GM23338 (cell line): Measurements from ENCODE around the gene C1orf116. TPM values are rescaled to one million over a fixed set of nuclear protein-coding genes. Genes with fewer than 3 reads are reported as not detected.

Experiments used
- ATAC-seq: fragments of 200-7000 bp; cut with Tn5 transposase; 3 replicates; pipeline ENCODE4 v1.9.1; 2020
- DNase-seq: peaks from one replicate; pipeline ENCODE4 v3.0.0-alpha.2; 2015; ENCODE audit warnings: low spot score
- H2AFZ ChIP-seq: fragments of 200-600 bp; sonication (generic); 2 replicates; pipeline ENCODE4 v1.8.0; 2016; ENCODE audit warnings: antibody characterized with exemption, mild to moderate bottlenecking, moderate library complexity
- H3F3A ChIP-seq: fragments of 200-600 bp; sonication (generic); replicated peaks from 2 replicates; pipeline ENCODE4 v1.8.0; 2017; ENCODE audit warnings: antibody characterized with exemption, mixed run types, low read depth
- H3K27ac ChIP-seq: fragments of 200-600 bp; sonication (generic); 2 replicates; pipeline ENCODE4 v1.6.1; 2016; ENCODE audit warnings: low read depth
- H3K27me3 ChIP-seq: fragments of 200-600 bp; sonication (generic); 2 replicates; pipeline ENCODE4 v1.8.0; 2016; ENCODE audit warnings: mild to moderate bottlenecking, mixed run types, moderate library complexity; ENCODE audit not compliant: insufficient read depth
- H3K36me3 ChIP-seq: fragments of 200-600 bp; sonication (generic); 2 replicates; pipeline ENCODE4 v1.8.0; 2016; ENCODE audit warnings: mild to moderate bottlenecking; ENCODE audit not compliant: insufficient read depth
- H3K4me1 ChIP-seq: fragments of 200-600 bp; sonication (generic); 2 replicates; pipeline ENCODE4 v1.8.0; 2016; ENCODE audit warnings: mild to moderate bottlenecking, moderate library complexity; ENCODE audit not compliant: insufficient read depth
- H3K4me2 ChIP-seq: fragments of 200-600 bp; sonication (generic); 2 replicates; pipeline ENCODE4 v1.7.1; 2017; ENCODE audit warnings: mixed run types
- H3K4me3 ChIP-seq: fragments of 200-600 bp; sonication (generic); 2 replicates; pipeline ENCODE4 v1.6.1; 2016; ENCODE audit warnings: mixed run types
- H3K79me2 ChIP-seq: fragments of 200-600 bp; sonication (generic); replicated peaks from 2 replicates; pipeline ENCODE4 v1.8.0; 2017; ENCODE audit warnings: mild to moderate bottlenecking; ENCODE audit not compliant: insufficient read depth
- H3K9me2 ChIP-seq: fragments of 200-600 bp; sonication (generic); 2 replicates; pipeline ENCODE4 v1.8.0; 2017; ENCODE audit not compliant: insufficient read depth
- H4K20me1 ChIP-seq: fragments of 200-600 bp; sonication (generic); replicated peaks from 2 replicates; pipeline ENCODE4 v1.8.0; 2017; ENCODE audit warnings: mild to moderate bottlenecking; ENCODE audit not compliant: insufficient read depth
- H3K27ac Mint-ChIP-seq: 2 replicates; pipeline ENCODE4 v1.8.0; 2020; ENCODE audit warnings: inconsistent platforms, mild to moderate bottlenecking, moderate library complexity, mixed read lengths
- H3K27me3 Mint-ChIP-seq: 3 replicates; pipeline ENCODE4 v1.8.0; 2022; ENCODE audit warnings: low read depth, mild to moderate bottlenecking, moderate library complexity, mixed read lengths, inconsistent platforms; ENCODE audit not compliant: insufficient read depth, poor library complexity
- H3K36me3 Mint-ChIP-seq: 3 replicates; pipeline ENCODE4 v1.8.0; 2021; ENCODE audit warnings: low read depth, mild to moderate bottlenecking, inconsistent platforms, moderate library complexity, mixed read lengths
- H3K4me1 Mint-ChIP-seq: 3 replicates; pipeline ENCODE4 v1.8.0; 2020; ENCODE audit warnings: mild to moderate bottlenecking, inconsistent platforms, mixed read lengths
- H3K4me3 Mint-ChIP-seq: 3 replicates; pipeline ENCODE4 v1.8.0; 2021; ENCODE audit warnings: moderate library complexity, mild to moderate bottlenecking, inconsistent platforms, mixed read lengths
- H3K9me3 Mint-ChIP-seq: 3 replicates; pipeline ENCODE4 v1.8.0; 2020; ENCODE audit warnings: moderate library complexity, mild to moderate bottlenecking, inconsistent platforms, mixed read lengths
- EZH2phosphoT487 ChIP-seq: fragments of 200-600 bp; sonication (generic); IDR thresholded peaks from one replicate; pipeline ENCODE4 v1.8.1; 2018; ENCODE audit warnings: antibody characterized with exemption; ENCODE audit not compliant: unreplicated experiment
- POLR2AphosphoS5 ChIP-seq: IDR thresholded peaks from 2 replicates; pipeline ENCODE4 v1.6.1; 2016; ENCODE audit warnings: antibody characterized with exemption, low read depth
- STAT1 ChIP-seq: IDR thresholded peaks from one replicate; pipeline ENCODE4 v1.6.1; 2016; ENCODE audit warnings: antibody characterized with exemption; ENCODE audit not compliant: unreplicated experiment
- ZNF114 ChIP-seq: fragments of 250-450 bp; sonication (Bioruptor Pico); IDR thresholded peaks from 2 replicates; pipeline ENCODE4 v1.5.0; 2020; ENCODE audit warnings: mild to moderate bottlenecking, moderate library complexity
- long read RNA-seq: library from polyadenylated mRNA; unstranded; transcript quantifications from one replicate; pipeline ENCODE4 v2.0.0, GENCODE V29; 2020; ENCODE audit not compliant: unreplicated experiment
- polyA plus RNA-seq: library from polyadenylated mRNA; unstranded; fragments of >200 nt; fragmentation: Nextera tagmentation; extraction: Ambion mirVana; gene quantifications from 2 replicates; pipeline ENCODE4 v1.2.1, GENCODE V29; 2016
- total RNA-seq: library from RNA; depleted of rRNA; stranded (reverse); fragments of >200 nt; shearing (Covaris generic); gene quantifications from 2 replicates; pipeline ENCODE4 v1.2.3, GENCODE V29; 2014; rRNA removed
- TF ChIP-seq, protein P1 (sequence below), 2 experiments: fragments of 200-600 bp in 1 of 2; sonication (generic) in 1 of 2; conservative IDR thresholded peaks; 2 replicates each; pipeline versions ENCODE4 v1.5.1 to v1.6.1; 2016 to 2017; ENCODE audit warnings: antibody characterized with exemption in 2 of 2, low read depth in 2 of 2, mild to moderate bottlenecking in 2 of 2, moderate library complexity in 1 of 2
- TF ChIP-seq, protein P2 (sequence below): fragments of 250-450 bp; sonication (Bioruptor Pico); IDR thresholded peaks from 2 replicates; pipeline ENCODE4 v1.5.0; 2020; ENCODE audit warnings: mild to moderate bottlenecking, moderate library complexity
- TF ChIP-seq, protein P3 (sequence below): IDR thresholded peaks from one replicate; pipeline ENCODE4 v1.6.1; 2018; ENCODE audit warnings: antibody characterized with exemption; ENCODE audit not compliant: unreplicated experiment

Gene C1orf116
- total RNA-seq (4.0 and 5.3 TPM in 2 replicates), polyA plus RNA-seq (2.2 and 2.3 TPM in 2 replicates)
- long read RNA-seq, full-length matches to known transcripts: 1 of 1 reads
- long read RNA-seq, partial matches to known transcripts: 0 of 1 reads
- long read RNA-seq, other reads (novel, unspliced or antisense): 0 of 1 reads

DNA sequence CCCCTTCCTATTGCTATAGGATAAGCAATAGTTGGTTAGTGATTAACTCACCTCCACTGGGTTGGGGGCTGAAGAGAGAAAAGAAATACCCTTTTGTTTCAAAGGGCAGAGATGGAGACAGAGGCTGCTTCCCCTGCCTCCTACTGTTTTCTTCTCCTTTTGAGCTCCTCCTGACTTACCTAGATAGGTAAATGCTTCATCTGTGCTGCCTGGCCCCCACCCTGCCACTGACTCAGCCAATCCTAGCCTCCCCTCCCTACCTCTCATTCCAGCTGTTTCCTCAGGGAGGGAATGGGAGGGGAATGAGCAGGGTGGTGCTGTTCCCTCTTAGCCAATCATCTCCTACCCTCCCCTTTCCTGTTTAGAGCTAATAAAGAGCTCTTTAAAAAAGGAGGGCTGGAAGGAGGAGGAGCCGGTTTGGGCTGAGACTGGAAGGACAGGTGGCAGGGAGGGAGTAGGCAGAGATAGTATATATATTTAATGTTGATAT is at the start of gene C1orf116:
TSS of gene C1orf116 (minus strand) at position 229 of the 490 bp plus-strand sequence. CDS start 5,158 bp downstream, outside the sequence.
- Histone ChIP-seq H3K9me2 (peaks cover 10% of the 10 kb centered on the region; the same call in 1 of the 2 replicates), H3K4me3 (peak within 1 kb of the TSS; percentile 34), H3K27ac (peak within 1 kb of the TSS; percentile 62; the same call in 1 of the 2 replicates), H3K36me3 (no peaks in the 10 kb centered on the region), H2AFZ (peak within 1 kb of the TSS; percentile 25; the same call in 1 of the 2 replicates), H3F3A (no peaks in the 10 kb centered on the region), H4K20me1 (no peaks in the 10 kb centered on the region), H3K4me2 (peak within 1 kb of the TSS; percentile 67), H3K27me3 (no peaks in the 10 kb centered on the region), H3K4me1 (peaks cover 34% of the 10 kb centered on the region), H3K79me2 (no peaks in the 10 kb centered on the region)
- TF ChIP-seq POLR2AphosphoS5 (peak; percentile 66), EZH2phosphoT487 (no peak)
- Mint-ChIP-seq H3K27me3 (no peaks in the 10 kb centered on the region), H3K36me3 (no peaks in the 10 kb centered on the region), H3K4me1 (peaks cover 46% of the 10 kb centered on the region), H3K27ac (peak within 1 kb of the TSS; percentile 79), H3K4me3 (peak within 1 kb of the TSS; percentile 61), H3K9me3 (no peaks in the 10 kb centered on the region)
- peak; percentile 99 for ATAC-seq
- DNase-seq: peak; percentile 97

DNA sequence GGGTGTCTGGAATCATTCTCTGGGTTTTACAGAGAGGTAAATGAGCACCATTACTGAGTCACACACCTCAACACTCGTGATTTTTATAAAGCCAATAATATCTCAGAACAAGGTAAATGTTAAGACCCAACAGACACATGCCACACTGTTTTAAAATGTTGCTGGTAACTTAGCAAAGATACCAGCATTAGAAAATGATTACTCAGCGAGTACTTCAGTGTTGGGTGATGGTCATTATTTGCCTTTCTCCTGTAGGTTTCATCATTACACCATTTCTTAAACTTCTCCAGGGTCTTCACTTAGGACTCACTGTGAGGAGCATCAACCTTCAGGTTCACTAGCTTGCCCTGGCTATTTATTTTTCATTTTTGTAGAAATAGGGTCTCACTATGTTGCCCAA is 49.2 kb upstream of the C1orf116 start:
- H3K27me3 ChIP-seq: no peaks in the 10 kb centered on the region
- no peak for ATAC-seq
- Mint-ChIP-seq H3K36me3 (no peaks in the 10 kb centered on the region; the same call in 2 of the 3 replicates), H3K27ac (no peak overlapping the region), H3K9me3 (no peaks in the 10 kb centered on the region), H3K4me1 (peaks cover 28% of the 10 kb centered on the region), H3K4me3 (no peak overlapping the region), H3K27me3 (peaks cover 2% of the 10 kb centered on the region)
- H3K79me2 ChIP-seq: no peaks in the 10 kb centered on the region
- no peak overlapping the region for H2AFZ ChIP-seq
- H3K9me2 ChIP-seq: no peaks in the 10 kb centered on the region
- H3K4me3 ChIP-seq: no peak overlapping the region
- H3K4me1 ChIP-seq: peaks cover 3% of the 10 kb centered on the region; the same call in 1 of the 2 replicates
- no peaks in the 10 kb centered on the region for H4K20me1 ChIP-seq
- no peak overlapping the region for H3K27ac ChIP-seq
- no peak for DNase-seq
- no peaks in the 10 kb centered on the region for H3K36me3 ChIP-seq
- H3K4me2 ChIP-seq: no peak overlapping the region
- H3F3A ChIP-seq: no peaks in the 10 kb centered on the region
- TF ChIP-seq EZH2phosphoT487 (no peak), ZNF114 (no peak), STAT1 (no peak)
- TF ChIP-seq, protein P1, sequence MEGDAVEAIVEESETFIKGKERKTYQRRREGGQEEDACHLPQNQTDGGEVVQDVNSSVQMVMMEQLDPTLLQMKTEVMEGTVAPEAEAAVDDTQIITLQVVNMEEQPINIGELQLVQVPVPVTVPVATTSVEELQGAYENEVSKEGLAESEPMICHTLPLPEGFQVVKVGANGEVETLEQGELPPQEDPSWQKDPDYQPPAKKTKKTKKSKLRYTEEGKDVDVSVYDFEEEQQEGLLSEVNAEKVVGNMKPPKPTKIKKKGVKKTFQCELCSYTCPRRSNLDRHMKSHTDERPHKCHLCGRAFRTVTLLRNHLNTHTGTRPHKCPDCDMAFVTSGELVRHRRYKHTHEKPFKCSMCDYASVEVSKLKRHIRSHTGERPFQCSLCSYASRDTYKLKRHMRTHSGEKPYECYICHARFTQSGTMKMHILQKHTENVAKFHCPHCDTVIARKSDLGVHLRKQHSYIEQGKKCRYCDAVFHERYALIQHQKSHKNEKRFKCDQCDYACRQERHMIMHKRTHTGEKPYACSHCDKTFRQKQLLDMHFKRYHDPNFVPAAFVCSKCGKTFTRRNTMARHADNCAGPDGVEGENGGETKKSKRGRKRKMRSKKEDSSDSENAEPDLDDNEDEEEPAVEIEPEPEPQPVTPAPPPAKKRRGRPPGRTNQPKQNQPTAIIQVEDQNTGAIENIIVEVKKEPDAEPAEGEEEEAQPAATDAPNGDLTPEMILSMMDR (conservative IDR thresholded peaks at IDR 0.05; ENCODE audit: low read depth in 2 of 2): no peak
- TF ChIP-seq, protein P2, sequence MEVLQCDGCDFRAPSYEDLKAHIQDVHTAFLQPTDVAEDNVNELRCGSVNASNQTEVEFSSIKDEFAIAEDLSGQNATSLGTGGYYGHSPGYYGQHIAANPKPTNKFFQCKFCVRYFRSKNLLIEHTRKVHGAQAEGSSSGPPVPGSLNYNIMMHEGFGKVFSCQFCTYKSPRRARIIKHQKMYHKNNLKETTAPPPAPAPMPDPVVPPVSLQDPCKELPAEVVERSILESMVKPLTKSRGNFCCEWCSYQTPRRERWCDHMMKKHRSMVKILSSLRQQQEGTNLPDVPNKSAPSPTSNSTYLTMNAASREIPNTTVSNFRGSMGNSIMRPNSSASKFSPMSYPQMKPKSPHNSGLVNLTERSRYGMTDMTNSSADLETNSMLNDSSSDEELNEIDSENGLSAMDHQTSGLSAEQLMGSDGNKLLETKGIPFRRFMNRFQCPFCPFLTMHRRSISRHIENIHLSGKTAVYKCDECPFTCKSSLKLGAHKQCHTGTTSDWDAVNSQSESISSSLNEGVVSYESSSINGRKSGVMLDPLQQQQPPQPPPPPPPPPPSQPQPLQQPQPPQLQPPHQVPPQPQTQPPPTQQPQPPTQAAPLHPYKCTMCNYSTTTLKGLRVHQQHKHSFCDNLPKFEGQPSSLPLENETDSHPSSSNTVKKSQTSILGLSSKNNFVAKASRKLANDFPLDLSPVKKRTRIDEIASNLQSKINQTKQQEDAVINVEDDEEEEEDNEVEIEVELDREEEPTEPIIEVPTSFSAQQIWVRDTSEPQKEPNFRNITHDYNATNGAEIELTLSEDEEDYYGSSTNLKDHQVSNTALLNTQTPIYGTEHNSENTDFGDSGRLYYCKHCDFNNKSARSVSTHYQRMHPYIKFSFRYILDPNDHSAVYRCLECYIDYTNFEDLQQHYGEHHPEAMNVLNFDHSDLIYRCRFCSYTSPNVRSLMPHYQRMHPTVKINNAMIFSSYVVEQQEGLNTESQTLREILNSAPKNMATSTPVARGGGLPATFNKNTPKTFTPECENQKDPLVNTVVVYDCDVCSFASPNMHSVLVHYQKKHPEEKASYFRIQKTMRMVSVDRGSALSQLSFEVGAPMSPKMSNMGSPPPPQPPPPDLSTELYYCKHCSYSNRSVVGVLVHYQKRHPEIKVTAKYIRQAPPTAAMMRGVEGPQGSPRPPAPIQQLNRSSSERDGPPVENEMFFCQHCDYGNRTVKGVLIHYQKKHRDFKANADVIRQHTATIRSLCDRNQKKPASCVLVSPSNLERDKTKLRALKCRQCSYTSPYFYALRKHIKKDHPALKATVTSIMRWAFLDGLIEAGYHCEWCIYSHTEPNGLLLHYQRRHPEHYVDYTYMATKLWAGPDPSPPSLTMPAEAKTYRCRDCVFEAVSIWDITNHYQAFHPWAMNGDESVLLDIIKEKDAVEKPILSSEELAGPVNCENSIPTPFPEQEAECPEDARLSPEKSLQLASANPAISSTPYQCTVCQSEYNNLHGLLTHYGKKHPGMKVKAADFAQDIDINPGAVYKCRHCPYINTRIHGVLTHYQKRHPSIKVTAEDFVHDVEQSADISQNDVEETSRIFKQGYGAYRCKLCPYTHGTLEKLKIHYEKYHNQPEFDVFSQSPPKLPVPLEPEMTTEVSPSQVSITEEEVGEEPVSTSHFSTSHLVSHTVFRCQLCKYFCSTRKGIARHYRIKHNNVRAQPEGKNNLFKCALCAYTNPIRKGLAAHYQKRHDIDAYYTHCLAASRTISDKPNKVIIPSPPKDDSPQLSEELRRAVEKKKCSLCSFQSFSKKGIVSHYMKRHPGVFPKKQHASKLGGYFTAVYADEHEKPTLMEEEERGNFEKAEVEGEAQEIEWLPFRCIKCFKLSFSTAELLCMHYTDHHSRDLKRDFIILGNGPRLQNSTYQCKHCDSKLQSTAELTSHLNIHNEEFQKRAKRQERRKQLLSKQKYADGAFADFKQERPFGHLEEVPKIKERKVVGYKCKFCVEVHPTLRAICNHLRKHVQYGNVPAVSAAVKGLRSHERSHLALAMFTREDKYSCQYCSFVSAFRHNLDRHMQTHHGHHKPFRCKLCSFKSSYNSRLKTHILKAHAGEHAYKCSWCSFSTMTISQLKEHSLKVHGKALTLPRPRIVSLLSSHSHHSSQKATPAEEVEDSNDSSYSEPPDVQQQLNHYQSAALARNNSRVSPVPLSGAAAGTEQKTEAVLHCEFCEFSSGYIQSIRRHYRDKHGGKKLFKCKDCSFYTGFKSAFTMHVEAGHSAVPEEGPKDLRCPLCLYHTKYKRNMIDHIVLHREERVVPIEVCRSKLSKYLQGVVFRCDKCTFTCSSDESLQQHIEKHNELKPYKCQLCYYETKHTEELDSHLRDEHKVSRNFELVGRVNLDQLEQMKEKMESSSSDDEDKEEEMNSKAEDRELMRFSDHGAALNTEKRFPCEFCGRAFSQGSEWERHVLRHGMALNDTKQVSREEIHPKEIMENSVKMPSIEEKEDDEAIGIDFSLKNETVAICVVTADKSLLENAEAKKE (CRISPR knock-in tag): no peak
- TF ChIP-seq, protein P3, sequence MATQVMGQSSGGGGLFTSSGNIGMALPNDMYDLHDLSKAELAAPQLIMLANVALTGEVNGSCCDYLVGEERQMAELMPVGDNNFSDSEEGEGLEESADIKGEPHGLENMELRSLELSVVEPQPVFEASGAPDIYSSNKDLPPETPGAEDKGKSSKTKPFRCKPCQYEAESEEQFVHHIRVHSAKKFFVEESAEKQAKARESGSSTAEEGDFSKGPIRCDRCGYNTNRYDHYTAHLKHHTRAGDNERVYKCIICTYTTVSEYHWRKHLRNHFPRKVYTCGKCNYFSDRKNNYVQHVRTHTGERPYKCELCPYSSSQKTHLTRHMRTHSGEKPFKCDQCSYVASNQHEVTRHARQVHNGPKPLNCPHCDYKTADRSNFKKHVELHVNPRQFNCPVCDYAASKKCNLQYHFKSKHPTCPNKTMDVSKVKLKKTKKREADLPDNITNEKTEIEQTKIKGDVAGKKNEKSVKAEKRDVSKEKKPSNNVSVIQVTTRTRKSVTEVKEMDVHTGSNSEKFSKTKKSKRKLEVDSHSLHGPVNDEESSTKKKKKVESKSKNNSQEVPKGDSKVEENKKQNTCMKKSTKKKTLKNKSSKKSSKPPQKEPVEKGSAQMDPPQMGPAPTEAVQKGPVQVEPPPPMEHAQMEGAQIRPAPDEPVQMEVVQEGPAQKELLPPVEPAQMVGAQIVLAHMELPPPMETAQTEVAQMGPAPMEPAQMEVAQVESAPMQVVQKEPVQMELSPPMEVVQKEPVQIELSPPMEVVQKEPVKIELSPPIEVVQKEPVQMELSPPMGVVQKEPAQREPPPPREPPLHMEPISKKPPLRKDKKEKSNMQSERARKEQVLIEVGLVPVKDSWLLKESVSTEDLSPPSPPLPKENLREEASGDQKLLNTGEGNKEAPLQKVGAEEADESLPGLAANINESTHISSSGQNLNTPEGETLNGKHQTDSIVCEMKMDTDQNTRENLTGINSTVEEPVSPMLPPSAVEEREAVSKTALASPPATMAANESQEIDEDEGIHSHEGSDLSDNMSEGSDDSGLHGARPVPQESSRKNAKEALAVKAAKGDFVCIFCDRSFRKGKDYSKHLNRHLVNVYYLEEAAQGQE: no peak
